Lower leg skin (tissue), 4 donors: ENCODE data around the gene SEMG1. TPM values are rescaled to one million over a fixed set of nuclear protein-coding genes. Genes with fewer than 3 reads are reported as not detected.

ENCODE experiments used
- DNase-seq, 2 donors: peaks; one replicate each; pipeline ENCODE4 v3.0.0-alpha.2; 2019; ENCODE audit warnings: low spot score in 2 of 2
- H3K4me3 ChIP-seq: fragments of 200-600 bp; sonication (generic); 2 replicates; pipeline ENCODE4 v1.5.1; 2017; ENCODE audit warnings: mild to moderate bottlenecking, low read depth; ENCODE audit not compliant: poor library complexity, severe bottlenecking
- POLR2A ChIP-seq, 2 donors: fragments of 450-650 bp; IDR thresholded peaks; one replicate each; pipeline ENCODE4 v1.6.1; 2016 to 2017; ENCODE audit warnings: antibody characterized with exemption in 2 of 2, mild to moderate bottlenecking in 1 of 2, moderate library complexity in 1 of 2
- WGBS, 2 donors: methylation state at CpG; one replicate each; pipeline ENCODE4 v1.1.5; 2018; 5-methylcytosine and 5-hydroxymethylcytosine counted together
- intact Hi-C: fragments of 100-400 bp; cut with DNase I; formaldehyde crosslinking; loops from one replicate; pipeline ENCODE4 v1.15.0; 2023; ENCODE audit warnings: low total_unique reads
- total RNA-seq, 4 donors: library from RNA; depleted of rRNA; stranded (reverse); fragments of >200 nt; gene quantifications; one replicate each; pipeline ENCODE4 v1.1.0, GENCODE V29; 2016
- TF ChIP-seq, protein P1 (sequence below), 3 donors: fragments of 450-650 bp; IDR thresholded peaks; one replicate each; pipeline ENCODE4 v1.5.1; 2016; ENCODE audit warnings: antibody characterized with exemption in 3 of 3, mild to moderate bottlenecking in 3 of 3, moderate library complexity in 2 of 3

SEMG1 gene
- total RNA-seq, 4 donors from 2014 or later: 0.34 TPM; not detected in 3

DNA sequence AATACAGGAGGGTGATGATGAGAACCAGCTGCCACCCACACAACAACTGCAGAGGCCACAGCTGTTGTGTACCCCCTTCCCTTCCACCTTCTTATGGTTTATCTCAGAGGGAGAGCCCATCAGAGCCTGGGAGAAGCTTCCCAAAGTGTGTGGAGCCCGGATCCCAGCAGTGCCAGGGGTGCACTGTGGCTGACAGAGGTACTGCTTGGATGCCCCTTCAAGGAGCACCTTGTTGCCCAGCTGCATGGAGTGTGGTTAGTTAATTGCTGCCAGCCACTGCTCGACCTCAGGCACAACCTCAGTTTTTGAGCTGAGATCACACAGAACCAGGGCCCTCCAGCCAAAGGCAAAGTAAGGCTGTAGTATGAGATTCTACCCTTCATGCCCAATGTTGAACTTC is 19.1 kb upstream of the SEMG1 start:
- 77 to 88% methylated on average over 1 to 2 of the region's 2 CpGs for WGBS, 2 donors
- TF ChIP-seq POLR2A (IDR thresholded peaks at IDR 0.05): no peak
- TF ChIP-seq, protein P1, sequence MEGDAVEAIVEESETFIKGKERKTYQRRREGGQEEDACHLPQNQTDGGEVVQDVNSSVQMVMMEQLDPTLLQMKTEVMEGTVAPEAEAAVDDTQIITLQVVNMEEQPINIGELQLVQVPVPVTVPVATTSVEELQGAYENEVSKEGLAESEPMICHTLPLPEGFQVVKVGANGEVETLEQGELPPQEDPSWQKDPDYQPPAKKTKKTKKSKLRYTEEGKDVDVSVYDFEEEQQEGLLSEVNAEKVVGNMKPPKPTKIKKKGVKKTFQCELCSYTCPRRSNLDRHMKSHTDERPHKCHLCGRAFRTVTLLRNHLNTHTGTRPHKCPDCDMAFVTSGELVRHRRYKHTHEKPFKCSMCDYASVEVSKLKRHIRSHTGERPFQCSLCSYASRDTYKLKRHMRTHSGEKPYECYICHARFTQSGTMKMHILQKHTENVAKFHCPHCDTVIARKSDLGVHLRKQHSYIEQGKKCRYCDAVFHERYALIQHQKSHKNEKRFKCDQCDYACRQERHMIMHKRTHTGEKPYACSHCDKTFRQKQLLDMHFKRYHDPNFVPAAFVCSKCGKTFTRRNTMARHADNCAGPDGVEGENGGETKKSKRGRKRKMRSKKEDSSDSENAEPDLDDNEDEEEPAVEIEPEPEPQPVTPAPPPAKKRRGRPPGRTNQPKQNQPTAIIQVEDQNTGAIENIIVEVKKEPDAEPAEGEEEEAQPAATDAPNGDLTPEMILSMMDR (IDR thresholded peaks at IDR 0.05): no peak
- no peak overlapping the region for H3K4me3 ChIP-seq
- DNase-seq: no peak
- intact Hi-C loops: no loop called here

DNA sequence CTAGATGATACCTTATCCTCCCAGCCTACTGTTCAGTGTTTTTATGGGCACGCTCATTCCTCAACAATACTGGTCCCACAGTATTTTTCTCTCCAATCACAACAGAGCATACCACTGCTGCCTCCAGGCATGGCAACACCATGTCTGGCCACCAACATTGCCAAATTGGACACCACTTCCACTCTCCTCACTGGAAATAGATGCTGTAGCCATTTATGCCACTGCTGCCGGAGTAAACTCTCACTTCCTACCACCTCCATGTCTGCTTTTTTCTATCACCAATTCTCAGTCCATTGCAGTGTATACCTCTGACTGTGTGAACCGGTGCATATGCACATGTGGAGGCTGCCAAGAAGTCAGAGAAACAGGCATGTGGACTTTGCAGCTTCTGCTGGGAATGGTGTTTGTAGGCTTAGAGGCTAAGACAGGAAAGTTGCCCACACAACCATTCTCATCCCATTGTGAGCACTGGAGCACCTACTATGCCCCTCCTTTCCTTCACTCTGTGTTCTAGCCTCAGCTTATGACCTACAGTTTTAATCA is 17.7 kb upstream of the SEMG1 start:
- WGBS, 2 donors: 85 to 87% methylated on average over 3 of the region's 3 CpGs
- TF ChIP-seq, protein P1 (IDR thresholded peaks at IDR 0.05): no peak
- TF ChIP-seq POLR2A (IDR thresholded peaks at IDR 0.05): no peak
- intact Hi-C loops: no loop called here
- DNase-seq: no peak
- no peak overlapping the region for H3K4me3 ChIP-seq

DNA sequence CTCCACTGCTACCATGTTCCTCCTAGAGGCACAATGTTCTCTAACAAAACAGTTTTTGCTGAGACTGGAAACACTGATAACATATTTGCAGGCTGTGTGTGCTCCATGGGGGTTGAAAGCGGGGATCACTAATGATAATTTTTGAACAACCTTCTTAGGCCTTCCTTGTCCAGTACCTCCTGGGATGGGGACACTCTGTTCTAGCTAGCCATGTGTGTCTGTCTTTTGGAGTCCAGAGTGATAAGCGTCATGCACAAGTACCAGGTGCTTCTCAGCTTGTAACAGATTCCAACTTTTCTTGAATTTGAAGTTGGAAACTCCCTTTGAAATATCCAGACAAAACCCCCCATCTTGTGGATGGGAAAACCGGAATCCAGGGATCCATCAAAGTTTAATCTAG is 17.0 kb upstream of the SEMG1 start:
- intact Hi-C loops: no loop called here
- WGBS, 2 donors: 87 to 95% methylated on average over 3 of the region's 3 CpGs
- no peak for TF ChIP-seq POLR2A (IDR thresholded peaks at IDR 0.05)
- TF ChIP-seq, protein P1 (IDR thresholded peaks at IDR 0.05): no peak
- no peak for DNase-seq
- no peak overlapping the region for H3K4me3 ChIP-seq

DNA sequence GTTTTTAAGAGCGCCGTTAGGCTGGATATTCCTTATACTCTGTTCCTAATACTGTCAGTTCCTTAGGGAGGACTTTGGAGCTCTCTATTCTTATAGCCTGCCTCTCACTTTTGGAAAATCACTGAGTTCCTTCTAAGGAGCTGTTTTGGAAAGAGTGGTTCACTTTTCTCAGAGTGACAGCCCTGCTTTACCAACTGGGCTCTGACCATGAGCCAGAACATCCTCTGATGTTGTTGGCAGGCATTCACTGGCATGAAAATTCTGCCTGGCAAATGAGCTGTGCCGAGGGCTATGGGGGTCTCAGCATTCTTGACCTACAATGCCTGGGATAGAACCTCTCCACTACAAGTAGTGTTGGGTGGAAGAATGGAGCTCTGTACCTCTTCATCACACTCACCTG is 14.9 kb upstream of the SEMG1 start:
- no peak for DNase-seq
- 87 to 90% methylated on average over 3 of the region's 3 CpGs for WGBS, 2 donors

DNA sequence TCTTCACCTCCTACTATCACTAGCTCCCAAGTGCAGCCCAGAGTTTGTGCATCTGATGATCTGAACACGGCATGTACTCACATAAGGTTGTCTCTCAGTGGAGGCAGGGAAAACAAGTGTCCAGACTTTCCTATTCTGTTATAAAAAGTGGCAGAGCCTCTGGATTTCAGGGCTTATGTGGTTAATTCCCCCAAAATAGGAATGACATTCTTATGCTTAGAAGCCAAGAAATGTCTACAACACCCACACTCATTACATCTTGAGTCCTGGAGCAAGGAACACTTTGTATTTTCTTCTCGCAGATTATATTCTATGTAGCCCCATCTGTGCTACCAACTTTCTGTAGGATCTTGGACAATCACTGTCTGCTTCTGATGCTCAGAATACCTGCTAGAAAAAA is 13.5 kb upstream of the SEMG1 start:
- TF ChIP-seq, protein P1 (IDR thresholded peaks at IDR 0.05): no peak
- TF ChIP-seq POLR2A (IDR thresholded peaks at IDR 0.05): no peak
- 89 to 92% methylated on average over 2 of the region's 2 CpGs for WGBS, 2 donors
- no peak for DNase-seq
- no peak overlapping the region for H3K4me3 ChIP-seq
- intact Hi-C loops: no loop called here

More for the DNA sequence above, 14.9 kb upstream of the SEMG1 start:
- no peak overlapping the region for H3K4me3 ChIP-seq
- TF ChIP-seq POLR2A (IDR thresholded peaks at IDR 0.05): no peak
- TF ChIP-seq, protein P1 (IDR thresholded peaks at IDR 0.05): no peak
- intact Hi-C loops: no loop called here

DNA sequence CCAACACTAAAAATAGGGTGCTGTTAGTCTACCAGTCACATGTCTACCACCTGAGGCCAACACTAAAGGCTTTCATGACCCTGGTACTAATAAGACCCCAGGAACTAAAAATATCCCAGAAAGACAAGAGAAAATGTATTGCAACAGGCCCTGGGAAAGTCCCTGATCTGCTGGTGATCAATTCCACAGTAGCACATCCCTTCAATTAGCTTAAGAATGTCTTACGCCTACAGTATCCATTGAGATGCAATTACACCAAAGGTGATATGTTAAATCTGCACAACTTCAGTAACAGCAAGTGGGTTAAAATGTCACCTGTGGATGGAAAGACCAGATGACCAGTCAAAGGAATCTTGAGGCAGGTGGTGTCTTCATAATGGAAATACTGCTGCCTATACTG is 3.1 kb downstream of the SEMG1 start:
- no peak overlapping the region for H3K4me3 ChIP-seq
- TF ChIP-seq POLR2A (IDR thresholded peaks at IDR 0.05): no peak
- TF ChIP-seq, protein P1 (IDR thresholded peaks at IDR 0.05): no peak
- WGBS, 2 donors: 91 to 95% methylated on average over 1 of the region's 1 CpG
- DNase-seq: no peak
- intact Hi-C loops: no loop called here
